B cell (primary cell): ENCODE results near the gene PALM. TPM values are rescaled to one million over a fixed set of nuclear protein-coding genes. Genes with fewer than 3 reads are reported as not detected.

ENCODE experiments used
- ATAC-seq: fragments of 200-7000 bp; cut with Tn5 transposase; one replicate; pipeline ENCODE4 v1.10.0; 2021; ENCODE audit warnings: low read depth, mild to moderate bottlenecking, moderate number of reproducible peaks, moderate library complexity
- CTCF ChIA-PET: fragments of 350-600 bp; sonication (Branson Sonifier 250); formaldehyde crosslinking; loops from one replicate; lab custom pipeline; 2021; ENCODE audit warnings: antibody characterized with exemption, inconsistent platforms; lab: Charles Lee
- POLR2A ChIA-PET: fragments of 350-600 bp; sonication (Branson Sonifier 250); formaldehyde crosslinking; loops from one replicate; lab custom pipeline; 2021; ENCODE audit warnings: antibody characterized with exemption; lab: Charles Lee
- DNase-seq: peaks from one replicate; pipeline ENCODE4 v3.0.0; 2013
- H2AFZ ChIP-seq: 2 replicates; pipeline ENCODE4 v1.6.1; 2012; ENCODE audit warnings: mild to moderate bottlenecking, low read depth, low read length; ENCODE audit not compliant: insufficient read depth, poor library complexity, severe bottlenecking
- H3K27ac ChIP-seq, 2 donors: 1 replicate in 1 of 2; 2 replicates in 1 of 2; pipeline ENCODE4 v1.5.1; 2012 to 2013; ENCODE audit warnings: low read length in 2 of 2, mild to moderate bottlenecking in 2 of 2, moderate library complexity in 1 of 2
- H3K27me3 ChIP-seq, 4 experiments: fragments of 200-600 bp in 1 of 4; sonication (generic) in 1 of 4; replicated peaks in 1 of 4; 1 replicate in 2 of 4; 2 replicates in 2 of 4; pipeline versions ENCODE4 v1.6.1 to v1.7.0; 2013 to 2016; ENCODE audit warnings: low read length in 3 of 4, mild to moderate bottlenecking in 2 of 4, mixed read lengths in 1 of 4, moderate library complexity in 1 of 4; ENCODE audit not compliant: insufficient read depth in 4 of 4, control insufficient read depth in 3 of 4; ENCODE audit errors: control extremely low read depth in 1 of 4
- H3K36me3 ChIP-seq, 2 experiments: replicated peaks in 1 of 2; 1 replicate in 1 of 2; 2 replicates in 1 of 2; pipeline versions ENCODE4 v1.6.1 to v1.7.1; 2013; ENCODE audit warnings: low read length in 1 of 2; ENCODE audit not compliant: insufficient read depth in 2 of 2, control insufficient read depth in 1 of 2; ENCODE audit errors: control extremely low read depth in 1 of 2, extremely low read depth in 1 of 2
- H3K4me1 ChIP-seq, 2 donors: fragments of 200-600 bp in 1 of 2; sonication (generic) in 1 of 2; 1 replicate in 1 of 2; 2 replicates in 1 of 2; pipeline versions ENCODE4 v1.5.1 to v1.6.1; 2013 to 2017; ENCODE audit warnings: low read length in 2 of 2; ENCODE audit not compliant: control insufficient read depth in 2 of 2, insufficient read depth in 2 of 2
- H3K4me2 ChIP-seq: replicated peaks from 2 replicates; pipeline ENCODE3; 2012; ENCODE audit warnings: mild to moderate bottlenecking, low read depth, low read length; ENCODE audit not compliant: poor library complexity, severe bottlenecking
- H3K4me3 ChIP-seq, 5 experiments: fragments of 200-600 bp in 1 of 5; sonication (generic) in 1 of 5; 1 replicate in 3 of 5; 2 replicates in 2 of 5; pipeline versions ENCODE4 v1.5.1 to v1.7.0; 2011 to 2016; ENCODE audit warnings: low read length in 4 of 5, mild to moderate bottlenecking in 4 of 5, low read depth in 2 of 5, control low read depth in 1 of 5, moderate library complexity in 1 of 5; ENCODE audit not compliant: insufficient read depth in 1 of 5; ENCODE audit errors: control extremely low read depth in 1 of 5, extremely low read depth in 1 of 5
- H3K79me2 ChIP-seq: fragments of 200-600 bp; sonication (generic); one replicate; pipeline ENCODE4 v1.6.0; 2016; ENCODE audit warnings: low read length; ENCODE audit not compliant: control insufficient read depth, insufficient read depth
- H3K9ac ChIP-seq: fragments of 200-600 bp; sonication (generic); 2 replicates; pipeline ENCODE4 v1.6.1; 2017; ENCODE audit warnings: mild to moderate bottlenecking, low read length, moderate library complexity
- H3K9me3 ChIP-seq, 3 donors: one replicate each; pipeline versions ENCODE4 v1.6.1 to v1.7.1; 2013; ENCODE audit warnings: low read length in 2 of 3; ENCODE audit not compliant: control insufficient read depth in 2 of 3, insufficient read depth in 1 of 3; ENCODE audit errors: control extremely low read depth in 1 of 3
- H4K20me1 ChIP-seq: 2 replicates; pipeline ENCODE4 v1.6.0; 2012; ENCODE audit warnings: mild to moderate bottlenecking, low read length; ENCODE audit not compliant: insufficient read depth, control insufficient read depth, poor library complexity, severe bottlenecking
- H3K27ac Mint-ChIP-seq: one replicate; pipeline ENCODE4 v1.8.0; 2021; ENCODE audit warnings: mixed read lengths
- H3K27me3 Mint-ChIP-seq: one replicate; pipeline ENCODE4 v1.8.0; 2021; ENCODE audit warnings: mixed read lengths
- H3K4me1 Mint-ChIP-seq: one replicate; pipeline ENCODE4 v1.8.0; 2021; ENCODE audit warnings: mixed read lengths
- H3K4me3 Mint-ChIP-seq: one replicate; pipeline ENCODE4 v1.8.0; 2021; ENCODE audit warnings: mixed read lengths
- H3K9me3 Mint-ChIP-seq: one replicate; pipeline ENCODE4 v1.8.0; 2022; ENCODE audit warnings: mixed read lengths; ENCODE audit not compliant: insufficient read depth
- CTCF ChIP-seq: fragments of 200-600 bp; IDR thresholded peaks from one replicate; pipeline ENCODE4 v1.8.0; 2022; ENCODE audit warnings: antibody characterized with exemption, mild to moderate bottlenecking
- EZH2 ChIP-seq: IDR thresholded peaks from 2 replicates; pipeline ENCODE4 v1.6.1; 2012; ENCODE audit warnings: borderline replicate concordance, low read depth, mild to moderate bottlenecking, moderate library complexity, low read length; ENCODE audit not compliant: insufficient read depth, poor library complexity, severe bottlenecking
- WGBS: methylation state at CpG from one replicate; pipeline ENCODE4 v1.1.5; 2013; ENCODE audit warnings: missing lambda C conversion rate; ENCODE audit not compliant: insufficient coverage; 5-methylcytosine and 5-hydroxymethylcytosine counted together
- intact Hi-C: fragments of 100-400 bp; cut with micrococcal nuclease; formaldehyde crosslinking; loops from one replicate; pipeline ENCODE4 v1.10.0; 2022
- polyA plus RNA-seq: library from polyadenylated mRNA; depleted of rRNA; stranded (reverse); fragments of >200 nt; gene quantifications from 2 replicates; pipeline ENCODE4 v1.2.3, GENCODE V29; 2012
- total RNA-seq, 2 donors: library from RNA; stranded (reverse); fragments of 120-200 nt in 1 of 2; gene quantifications; 1 replicate in 1 of 2; 2 replicates in 1 of 2; pipeline versions ENCODE4 v1.2.3 to v1.2.4, GENCODE V29; 2013 to 2022

PALM gene
- total and polyA plus RNA-seq, 2 donors (not counting 1 experiment from before 2014, with no cell fraction given), result 0.15 TPM; not detected in 1

DNA sequence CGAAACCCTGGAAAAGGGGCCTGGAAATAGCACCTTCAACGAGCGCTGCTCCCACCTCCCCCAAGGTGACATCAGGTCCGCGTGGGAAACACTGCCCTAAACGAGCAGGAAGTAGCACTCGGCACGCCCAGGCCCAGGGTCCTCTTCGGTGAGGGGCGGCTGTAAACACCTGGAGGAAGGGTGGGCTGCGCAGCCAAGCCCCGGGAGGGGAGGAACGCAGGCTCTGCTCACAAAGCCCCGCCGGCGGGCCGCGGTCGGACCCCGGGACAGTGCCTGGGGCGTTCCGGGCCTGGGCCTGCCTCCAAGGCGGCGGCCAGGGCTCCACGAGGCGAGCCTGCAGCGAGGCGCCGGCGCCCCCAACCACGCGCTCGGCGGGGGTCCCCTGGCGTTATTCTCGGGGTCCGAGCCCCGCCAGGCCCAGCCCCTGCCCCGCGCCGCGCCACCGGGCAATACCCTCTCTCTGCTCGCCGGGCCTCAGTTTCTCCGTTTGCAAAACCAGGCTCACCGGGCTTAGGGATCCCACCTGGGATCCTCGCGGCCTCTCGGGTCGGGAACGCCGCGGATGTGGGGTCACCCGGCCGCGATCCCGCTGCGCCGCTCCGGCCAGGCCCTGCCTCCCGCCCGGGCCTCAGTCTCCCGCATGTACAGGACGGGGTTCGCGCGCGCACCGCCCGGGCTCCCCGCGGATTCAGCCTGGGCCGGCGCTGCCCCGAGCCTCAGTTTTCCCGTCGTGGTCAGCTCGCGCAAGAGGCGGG is 46.4 kb upstream of the PALM start:
- H3K9ac ChIP-seq, result peak overlapping the region; percentile 79
- H3K36me3 ChIP-seq, result peaks cover 0 to 20% of the 10 kb centered on the region in 2 experiments
- H3K9me3 ChIP-seq, result peaks cover 0 to 4% (median 0%) of the 10 kb centered on the region in 3 donors
- peak overlapping the region; percentile 65 to 94 (median 82) for H3K4me3 ChIP-seq
- Mint-ChIP-seq H3K4me1 (peaks cover 51% of the 10 kb centered on the region), H3K4me3 (peak overlapping the region; percentile 96), H3K27ac (peak overlapping the region; percentile 98), H3K27me3 (no peaks in the 10 kb centered on the region), H3K9me3 (no peaks in the 10 kb centered on the region)
- no peaks in the 10 kb centered on the region for H3K27me3 ChIP-seq
- H2AFZ ChIP-seq, result peak overlapping the region; percentile 90
- H3K4me2 ChIP-seq, result peak overlapping the region; percentile 96
- intact Hi-C loops, result loop anchor here (2.0 to 10.0 kb wide), 3 partner anchors 30 to 262 kb away; partner anchors contain the start of genes ARID3A, CDC34 and POLRMT
- ATAC-seq (peak; percentile 16), DNase-seq (peak; percentile 80)
- H3K27ac ChIP-seq, result peak overlapping the region; percentile 87 to 97
- POLR2A ChIA-PET, result interaction anchor here (0.6 to 1.4 kb wide), 5 partner anchors 14 to 165 kb away, joined by 3 to 20 read pairs (median 4); partner anchors contain the start of gene AZU1
- WGBS, result under 1% methylated on average over 81 of the region's 81 CpGs
- CTCF ChIA-PET, result interaction anchor here (1.0 to 1.9 kb wide), 3 partner anchors 18 to 75 kb away, joined by 3 to 17 read pairs (median 8); no protein-coding TSS in a partner anchor
- H3K79me2 ChIP-seq, result peaks cover 63% of the 10 kb centered on the region
- TF ChIP-seq EZH2, result no peak
- TF ChIP-seq CTCF, result no peak
- peaks cover 33 to 67% of the 10 kb centered on the region in 2 donors for H3K4me1 ChIP-seq
- H4K20me1 ChIP-seq, result peaks cover 54% of the 10 kb centered on the region
